ENCODE measurements around the gene BBS12. TPM values are rescaled to one million over a fixed set of nuclear protein-coding genes. Genes with fewer than 3 reads are reported as not detected.

BBS12 gene
- total and polyA plus RNA-seq, 9 of the 15 experiments (the other 6 are each of a cell fraction or from before 2014, with no cell fraction given), result 2.7 to 6.5 (median 3.3) TPM

- Histone ChIP-seq H3K4me1 (replicated peaks in 1 of 2; ENCODE audit: control insufficient read depth in 2 of 2, insufficient read depth in 2 of 2, low read length in 2 of 2) (peaks cover 0 to 46% of the 10 kb centered on the region in 2 experiments; a peak in 3 of 5 replicates), H3K9ac (ENCODE audit: insufficient read depth in 1 of 2, low read depth in 2 of 2, low read length in 2 of 2) (peak overlapping the region; percentile 17 to 76; a peak in 3 of 4 replicates), H3K9me3 (replicated peaks; ENCODE audit: control insufficient read depth, insufficient read depth, low read depth, low read length) (peaks cover 21% of the 10 kb centered on the region), H3K4me2 (ENCODE audit: insufficient read depth, low read length) (peak overlapping the region; percentile 70), H4K20me1 (replicated peaks; ENCODE audit: control insufficient read depth, insufficient read depth, low read length) (no peaks in the 10 kb centered on the region), H3K27me3 (ENCODE audit: control insufficient read depth in 2 of 2, insufficient read depth in 2 of 2, low read length in 2 of 2) (no peaks in the 10 kb centered on the region), H3K36me3 (ENCODE audit: control insufficient read depth, insufficient read depth, low read length) (peaks cover 8% of the 10 kb centered on the region; the same call in 1 of the 3 replicates), H3K4me3 (peak overlapping the region; percentile 28), H2AFZ (ENCODE audit: low read depth, low read length) (peak overlapping the region; percentile 71), H3K27ac (ENCODE audit: extremely low read depth, low read depth, low read length) (peak overlapping the region; percentile 91), H3K79me2 (ENCODE audit: control insufficient read depth, insufficient read depth, low read length) (peaks cover 11% of the 10 kb centered on the region; the same call in 1 of the 3 replicates), H3K9me1 (ENCODE audit: control insufficient read depth, insufficient read depth, low read length) (no peaks in the 10 kb centered on the region)
- peak; percentile 86 for ATAC-seq
- TSS peak; percentile 97 for BruUV-seq (replicated peaks)
- ChIA-PET POLR2A (no interaction called here), CTCF (ENCODE audit: low intra/inter-chr PET ratio) (no interaction called here)
- intact Hi-C loops (cut with micrococcal nuclease) (loop anchor here (2.0 to 10.0 kb wide), 2 partner anchors 17 to 345 kb away; partner anchors contain the start of gene BBS12), in situ Hi-C loops (cut with MboI) (loop anchor here (5.0 kb wide), 1 partner anchor 172 kb away; the partner anchor contains the start of gene NUDT6)
- FAIRE-seq, result peak; percentile 67
- peak in 2 of 4 experiments; percentile 59 to 87 for DNase-seq (ENCODE audit: extremely low read depth in 1 of 4, low spot score in 3 of 4)
- 1% methylated on average over 5 of the region's 5 CpGs for WGBS (ENCODE audit: insufficient coverage, low coverage, missing lambda C conversion rate)
- TF ChIP-seq ZNF589 (CRISPR knock-in tag; IDR thresholded peaks at IDR 0.05; ENCODE audit: low read depth) (0 out of 2 replicates have a peak, but pooled peaks have one; percentile 22), TBP (optimal IDR thresholded peaks at IDR 0.05; ENCODE audit: low read depth, low read length) (peak; percentile 73), RNF2 (IDR thresholded peaks at IDR 0.05) (peak; percentile 70; the same call in 1 of the 2 replicates), ZBTB8A (IDR thresholded peaks at IDR 0.05; ENCODE audit: partially characterized antibody) (no peak), SMARCA4 (IDR thresholded peaks at IDR 0.05) (peak; percentile 67), DNMT1 (IDR thresholded peaks at IDR 0.05) (no peak), WHSC1 (IDR thresholded peaks at IDR 0.05; ENCODE audit: low read length) (no peak), RCOR1 (IDR thresholded peaks at IDR 0.05; ENCODE audit: borderline replicate concordance in 1 of 2, low read depth in 2 of 2, low read length in 2 of 2) (peak in 1 of 2 experiments; percentile 62; a peak in 1 of 4 replicates), ZNF140 (CRISPR knock-in tag; IDR thresholded peaks at IDR 0.05) (no peak), ZNF551 (CRISPR knock-in tag; IDR thresholded peaks at IDR 0.05) (no peak), RAD21 (CRISPR knock-in tag; conservative IDR thresholded peaks at IDR 0.05 in 1 of 2, IDR thresholded peaks at IDR 0.05 in 1 of 2) (0 out of 4 replicates have a peak, but pooled peaks of 1 of the 2 experiments have one; percentile 11), SMARCA5 (IDR thresholded peaks at IDR 0.05) (peak; percentile 20; the same call in 1 of the 2 replicates), SIX5 (IDR thresholded peaks at IDR 0.05; ENCODE audit: borderline replicate concordance in 1 of 2, insufficient read depth in 1 of 2, low read depth in 1 of 2, low read length in 2 of 2) (no peak), RBM25 (IDR thresholded peaks at IDR 0.05; ENCODE audit: low read depth, low read length, severe bottlenecking) (peak; percentile 11), ZBTB33 (CRISPR knock-in tag; IDR thresholded peaks at IDR 0.05) (no peak), C11orf30 (IDR thresholded peaks at IDR 0.05; ENCODE audit: low read depth) (no peak), ZNF583 (CRISPR knock-in tag; IDR thresholded peaks at IDR 0.05) (peak; percentile 26; the same call in 1 of the 2 replicates), CEBPG (CRISPR knock-in tag; IDR thresholded peaks at IDR 0.05) (no peak), CEBPG (tag; conservative IDR thresholded peaks at IDR 0.05 in 1 of 2, IDR thresholded peaks at IDR 0.05 in 1 of 2) (no peak)
Measured at GRCh38 chr4:122749704-122750454, 17.4 kb downstream of the BBS12 start.

All from K562 (cell line).